GM10266 (cell line): ENCODE data around the gene GPATCH3.

Source experiments
- DNase-seq: peaks from one replicate; pipeline ENCODE4 v3.0.0; 2012; ENCODE audit errors: extremely low spot score
- TF ChIP-seq, protein P1 (sequence below): IDR thresholded peaks from 2 replicates; pipeline ENCODE4 v1.5.1; 2012; ENCODE audit warnings: mild to moderate bottlenecking, low read depth; ENCODE audit not compliant: control insufficient read depth, insufficient read depth; ENCODE audit errors: missing control alignments

GPATCH3 gene

DNA sequence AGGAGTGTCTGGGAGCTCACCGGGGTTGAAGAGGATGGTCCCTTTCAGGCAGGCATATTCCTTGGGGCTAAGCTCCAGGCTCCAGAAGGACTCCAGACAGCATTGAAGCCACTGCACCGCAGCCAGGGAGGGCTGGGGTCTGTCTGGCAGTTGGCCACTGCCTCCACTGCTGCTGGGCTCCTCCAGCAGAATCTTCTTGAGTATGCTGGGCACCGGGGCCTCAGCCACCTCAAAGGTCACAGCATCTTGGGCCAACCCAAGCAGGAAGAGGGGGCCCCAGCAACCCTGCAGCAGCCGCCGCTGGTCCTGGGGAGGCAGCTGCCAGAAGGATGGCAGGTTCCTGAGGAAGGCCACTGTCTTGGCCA is 13.1 kb upstream of the GPATCH3 start:
- DNase-seq, result no peak
- TF ChIP-seq, protein P1, sequence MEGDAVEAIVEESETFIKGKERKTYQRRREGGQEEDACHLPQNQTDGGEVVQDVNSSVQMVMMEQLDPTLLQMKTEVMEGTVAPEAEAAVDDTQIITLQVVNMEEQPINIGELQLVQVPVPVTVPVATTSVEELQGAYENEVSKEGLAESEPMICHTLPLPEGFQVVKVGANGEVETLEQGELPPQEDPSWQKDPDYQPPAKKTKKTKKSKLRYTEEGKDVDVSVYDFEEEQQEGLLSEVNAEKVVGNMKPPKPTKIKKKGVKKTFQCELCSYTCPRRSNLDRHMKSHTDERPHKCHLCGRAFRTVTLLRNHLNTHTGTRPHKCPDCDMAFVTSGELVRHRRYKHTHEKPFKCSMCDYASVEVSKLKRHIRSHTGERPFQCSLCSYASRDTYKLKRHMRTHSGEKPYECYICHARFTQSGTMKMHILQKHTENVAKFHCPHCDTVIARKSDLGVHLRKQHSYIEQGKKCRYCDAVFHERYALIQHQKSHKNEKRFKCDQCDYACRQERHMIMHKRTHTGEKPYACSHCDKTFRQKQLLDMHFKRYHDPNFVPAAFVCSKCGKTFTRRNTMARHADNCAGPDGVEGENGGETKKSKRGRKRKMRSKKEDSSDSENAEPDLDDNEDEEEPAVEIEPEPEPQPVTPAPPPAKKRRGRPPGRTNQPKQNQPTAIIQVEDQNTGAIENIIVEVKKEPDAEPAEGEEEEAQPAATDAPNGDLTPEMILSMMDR, result no peak

DNA sequence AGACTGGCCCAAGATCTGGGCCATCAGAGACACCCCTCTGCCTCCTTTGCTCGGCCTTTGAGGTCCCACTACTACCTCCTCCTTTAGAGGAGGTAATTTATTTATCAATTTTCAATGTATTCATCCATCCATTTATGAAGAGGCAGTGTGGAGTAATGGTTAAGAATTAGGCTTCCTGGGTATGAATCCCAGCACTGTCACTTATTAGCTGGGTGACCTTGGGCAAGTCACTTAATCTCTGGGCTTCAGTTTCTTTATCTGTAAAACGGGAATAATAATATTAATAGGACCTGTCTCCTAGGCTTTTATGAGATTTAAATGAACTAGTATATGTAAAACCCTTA is 11.9 kb upstream of the GPATCH3 start:
- DNase-seq, result no peak

DNA sequence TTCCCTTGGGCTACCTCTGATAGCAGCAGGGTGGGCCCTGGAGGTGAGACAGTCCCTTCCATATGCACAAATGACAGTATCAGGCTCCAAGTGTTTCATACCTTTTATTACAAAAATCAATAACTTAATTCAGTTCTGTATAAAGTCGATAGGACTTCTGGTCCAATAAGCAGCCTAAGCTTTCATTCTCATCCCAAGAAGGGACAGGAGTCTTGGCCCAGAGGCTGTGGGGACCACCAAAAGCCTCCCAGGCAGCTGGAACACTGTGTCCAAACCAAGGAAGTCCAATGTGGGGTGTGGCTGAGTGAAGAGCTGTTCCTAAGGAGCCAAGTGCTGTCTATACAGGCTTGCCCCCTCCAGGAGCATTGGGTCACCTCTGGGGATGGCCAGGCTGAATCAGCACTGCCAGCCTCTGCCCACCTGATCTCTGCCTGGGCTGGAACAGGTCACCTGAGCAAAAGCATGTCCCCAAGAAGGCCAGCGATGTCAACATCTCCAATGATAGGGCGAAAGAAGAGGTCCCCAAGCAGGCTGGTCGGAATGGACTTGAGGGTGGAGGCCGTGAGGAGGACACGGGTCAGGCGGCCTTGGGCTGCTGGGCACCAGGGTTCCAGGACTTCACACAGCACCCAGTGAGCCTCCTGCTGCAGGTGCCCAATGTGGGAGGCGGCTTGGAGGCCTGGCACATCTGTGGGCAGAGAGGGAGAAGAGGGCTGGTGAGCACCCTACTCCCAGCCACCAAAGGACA is 11.3 kb upstream of the GPATCH3 start:
- no peak for DNase-seq
- TF ChIP-seq, protein P1, result no peak

More for the DNA sequence above, 11.9 kb upstream of the GPATCH3 start:
- TF ChIP-seq, protein P1, result no peak

DNA sequence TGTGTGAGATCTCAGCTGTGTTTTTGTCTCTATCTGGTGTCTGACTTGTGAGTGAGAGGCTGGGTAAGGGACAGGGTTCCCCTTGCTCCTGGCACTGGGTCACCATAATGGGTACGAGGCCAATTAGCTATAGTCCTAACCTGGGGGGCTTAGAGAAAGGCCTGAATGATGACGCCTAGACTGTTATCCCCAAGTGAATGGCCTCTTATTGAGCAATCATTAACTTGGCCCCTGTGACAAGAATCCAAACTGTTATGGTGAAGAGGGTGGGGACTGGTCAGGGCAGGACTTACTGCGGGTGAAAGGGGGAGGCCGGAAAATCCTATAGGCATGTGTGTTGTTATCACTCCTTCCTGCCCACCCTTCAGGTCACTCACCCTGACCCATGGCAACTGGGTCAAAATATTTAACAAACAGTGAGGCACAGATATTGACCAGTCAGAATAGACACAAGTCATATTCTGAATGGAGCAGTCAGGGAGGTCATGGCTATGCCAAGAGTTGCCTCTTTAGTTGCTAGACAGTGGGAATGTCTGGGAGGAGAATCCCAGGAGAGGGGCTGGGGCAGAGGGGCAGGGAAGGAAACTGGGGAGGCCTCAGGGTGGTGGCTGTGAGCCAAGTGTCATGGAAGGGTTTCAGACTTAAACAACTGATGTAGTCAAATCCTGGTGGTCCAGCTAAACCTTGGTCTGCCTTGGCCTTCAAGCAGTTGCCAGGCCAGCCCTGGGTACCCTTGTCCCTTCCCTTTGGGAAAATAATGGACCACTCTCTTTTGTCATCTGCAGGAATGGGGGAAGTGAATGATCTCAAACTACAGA is 10.3 kb upstream of the GPATCH3 start:
- TF ChIP-seq, protein P1, result no peak
- no peak for DNase-seq

DNA sequence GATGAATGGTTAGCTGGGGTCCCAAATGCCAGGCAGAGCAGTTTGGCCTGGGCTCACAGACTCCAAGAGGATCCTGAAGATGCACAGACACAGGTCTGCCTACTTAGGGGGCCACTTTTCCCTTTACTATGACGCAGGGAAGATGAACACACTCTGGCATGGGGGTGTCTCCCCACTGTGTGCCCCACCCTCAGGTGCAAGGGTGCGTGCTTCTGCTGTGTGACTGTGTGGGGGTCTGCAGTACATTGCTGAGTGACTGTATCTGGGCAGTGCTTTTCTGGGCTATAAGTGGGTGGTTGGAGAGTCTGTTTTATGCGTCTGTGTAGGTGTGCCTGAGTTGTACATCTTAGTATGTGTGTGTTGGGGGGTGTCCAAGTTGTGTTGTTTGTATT is 9.7 kb upstream of the GPATCH3 start:
- TF ChIP-seq, protein P1, result no peak

DNA sequence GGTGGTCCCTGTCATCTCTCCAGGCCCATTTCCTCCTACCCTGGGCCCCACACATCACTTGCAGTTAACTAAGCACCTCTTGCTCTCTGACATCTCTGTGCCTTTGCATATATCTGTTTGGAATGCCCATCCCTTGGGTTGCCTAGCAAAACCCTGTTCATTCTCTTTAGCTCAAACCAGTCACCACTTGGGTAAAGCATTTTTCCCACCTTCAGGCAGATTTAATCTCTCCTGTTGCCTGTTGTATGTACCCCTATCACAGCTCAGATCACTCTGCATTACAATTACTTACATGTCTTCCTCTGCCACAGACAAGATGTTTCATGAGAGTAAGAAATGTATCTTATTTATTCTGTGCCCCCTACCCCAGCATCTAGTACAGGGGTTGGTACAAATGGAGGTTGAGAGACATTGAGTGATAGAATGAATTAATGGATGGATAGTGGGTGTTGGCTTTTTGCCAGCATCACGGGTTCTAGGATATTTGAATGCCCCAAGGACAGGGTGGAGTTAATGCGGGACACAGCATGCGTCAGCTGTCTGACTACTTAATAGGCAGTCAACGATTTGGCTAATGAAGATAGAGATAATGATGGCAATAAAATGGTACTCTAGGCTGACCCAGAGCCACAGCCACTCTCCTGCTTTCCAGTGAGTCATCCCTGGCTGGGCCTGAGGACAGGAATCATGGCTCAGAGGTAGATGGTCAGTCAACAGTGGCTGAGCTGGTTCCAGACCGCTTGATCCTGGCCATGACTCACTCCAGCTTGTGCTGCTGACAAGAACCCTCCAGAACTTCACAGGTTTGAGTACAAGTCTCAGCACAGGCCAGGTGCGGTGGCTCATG is 7.0 kb upstream of the GPATCH3 start:
- TF ChIP-seq, protein P1, result no peak
- DNase-seq, result no peak

More for the DNA sequence above, 9.7 kb upstream of the GPATCH3 start:
- DNase-seq, result no peak
